ENCODE results near the gene BRCA1.
"Not testable (repeated sequence)": the region's sequence is repeated elsewhere in the genome, so short reads cannot be mapped to it uniquely, and the experiment has no call there.

BRCA1 gene

DNA sequence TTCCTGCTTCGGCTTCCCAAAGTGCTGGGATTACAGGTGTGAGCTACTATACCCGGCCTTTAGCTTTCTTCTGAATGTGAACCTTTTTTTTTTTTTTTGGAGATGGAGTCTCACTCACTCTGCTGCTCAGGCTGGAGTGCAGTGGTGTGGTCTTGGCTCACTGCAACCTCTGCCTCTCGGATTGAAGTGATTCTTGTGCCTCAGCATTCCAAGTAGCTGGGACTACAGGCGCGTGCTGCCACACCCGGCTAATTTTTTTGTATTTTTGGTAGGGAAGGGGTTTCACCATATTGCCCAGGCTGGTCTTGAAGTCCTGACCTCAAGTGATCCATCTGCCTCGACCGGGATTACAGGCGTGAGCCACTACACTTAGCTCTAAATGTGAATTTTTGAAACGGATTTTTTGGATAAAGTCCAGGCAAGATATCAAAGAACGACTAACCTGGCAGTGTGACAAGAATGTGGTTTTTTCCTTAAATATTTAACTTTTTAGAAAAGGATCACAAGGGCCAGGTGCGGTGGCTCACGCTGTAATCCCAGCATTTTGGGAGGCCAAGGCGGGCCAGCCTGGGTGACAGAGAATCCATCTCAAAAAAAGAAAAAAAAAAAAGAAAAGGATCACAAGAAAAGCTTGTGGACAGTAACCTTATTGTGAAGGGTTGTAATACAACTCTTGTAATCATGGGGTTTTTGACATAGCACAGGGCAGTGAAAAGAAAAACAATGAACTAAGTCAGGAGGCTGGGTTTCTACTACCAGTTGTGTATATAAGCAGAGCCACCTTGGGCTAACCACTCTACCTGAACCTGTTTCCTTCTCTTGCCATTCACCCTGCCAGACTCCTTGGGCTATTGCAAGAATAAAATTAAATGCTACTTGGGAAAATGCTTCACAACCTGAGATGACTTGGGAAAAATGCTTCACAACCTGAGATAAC lies 6.2 kb downstream of the BRCA1 start:
- DNase-seq (ENCODE audit: low spot score): no peak
- no peak overlapping the region for H3K4me3 ChIP-seq
- no peak overlapping the region for H3K27ac ChIP-seq
- TF ChIP-seq, protein P1, sequence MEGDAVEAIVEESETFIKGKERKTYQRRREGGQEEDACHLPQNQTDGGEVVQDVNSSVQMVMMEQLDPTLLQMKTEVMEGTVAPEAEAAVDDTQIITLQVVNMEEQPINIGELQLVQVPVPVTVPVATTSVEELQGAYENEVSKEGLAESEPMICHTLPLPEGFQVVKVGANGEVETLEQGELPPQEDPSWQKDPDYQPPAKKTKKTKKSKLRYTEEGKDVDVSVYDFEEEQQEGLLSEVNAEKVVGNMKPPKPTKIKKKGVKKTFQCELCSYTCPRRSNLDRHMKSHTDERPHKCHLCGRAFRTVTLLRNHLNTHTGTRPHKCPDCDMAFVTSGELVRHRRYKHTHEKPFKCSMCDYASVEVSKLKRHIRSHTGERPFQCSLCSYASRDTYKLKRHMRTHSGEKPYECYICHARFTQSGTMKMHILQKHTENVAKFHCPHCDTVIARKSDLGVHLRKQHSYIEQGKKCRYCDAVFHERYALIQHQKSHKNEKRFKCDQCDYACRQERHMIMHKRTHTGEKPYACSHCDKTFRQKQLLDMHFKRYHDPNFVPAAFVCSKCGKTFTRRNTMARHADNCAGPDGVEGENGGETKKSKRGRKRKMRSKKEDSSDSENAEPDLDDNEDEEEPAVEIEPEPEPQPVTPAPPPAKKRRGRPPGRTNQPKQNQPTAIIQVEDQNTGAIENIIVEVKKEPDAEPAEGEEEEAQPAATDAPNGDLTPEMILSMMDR (IDR thresholded peaks at IDR 0.05): no peak

GRCh38 chr17:43114151-43114552 lies 11.0 kb downstream of the BRCA1 start:
- Histone ChIP-seq H3K4me3 (no peak overlapping the region), H3K27ac (no peak overlapping the region)
- TF ChIP-seq, protein P1 (IDR thresholded peaks at IDR 0.05): no peak
- DNase-seq (ENCODE audit: low spot score): no peak

- H3K27ac ChIP-seq: no peak overlapping the region
- TF ChIP-seq, protein P1 (IDR thresholded peaks at IDR 0.05): no peak
- no peak overlapping the region for H3K4me3 ChIP-seq
- no peak for DNase-seq (ENCODE audit: low spot score)
These were observed 18.6 kb downstream of the BRCA1 start for GRCh38 chr17:43106552-43106951.

- no peak for DNase-seq (ENCODE audit: low spot score)
- no peak overlapping the region for H3K4me3 ChIP-seq
- TF ChIP-seq, protein P1 (IDR thresholded peaks at IDR 0.05): no peak
These were observed 20.0 kb downstream of the BRCA1 start for GRCh38 chr17:43105146-43105545.

GRCh38 chr17:43104665-43105064 lies 20.5 kb downstream of the BRCA1 start:
- no peak for DNase-seq (ENCODE audit: low spot score)
- TF ChIP-seq, protein P1 (IDR thresholded peaks at IDR 0.05): no peak

More at GRCh38 chr17:43105146-43105545, 20.0 kb downstream of the BRCA1 start:
- H3K27ac ChIP-seq: no peak overlapping the region

DNA sequence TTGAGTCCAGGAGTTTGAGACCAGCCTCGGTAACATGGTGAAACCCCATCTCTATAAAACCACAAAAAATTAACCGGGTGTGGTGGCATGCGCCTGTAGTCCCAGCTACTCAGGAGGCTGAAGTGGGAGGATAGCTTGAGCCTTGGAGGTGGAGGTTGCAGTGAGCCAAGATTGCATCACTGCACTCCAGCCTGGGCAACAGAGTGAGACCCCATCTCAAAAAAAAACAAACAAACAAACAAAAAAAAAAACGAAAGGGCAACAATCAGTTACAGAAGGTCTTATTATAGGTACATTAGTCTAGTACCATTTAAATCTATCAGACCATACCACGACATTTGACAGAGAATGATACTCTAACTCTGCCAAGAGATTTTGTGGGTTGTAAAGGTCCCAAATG lies 29.8 kb downstream of the BRCA1 start:
- H3K4me3 ChIP-seq; DNase-seq (ENCODE audit: low spot score); H3K27ac ChIP-seq: not testable (repeated sequence)

More at GRCh38 chr17:43104665-43105064, 20.5 kb downstream of the BRCA1 start:
- no peak overlapping the region for H3K27ac ChIP-seq
- H3K4me3 ChIP-seq: no peak overlapping the region

- H3K4me3 ChIP-seq: no peak overlapping the region
- DNase-seq (ENCODE audit: low spot score): no peak
- no peak overlapping the region for H3K27ac ChIP-seq
- TF ChIP-seq, protein P1 (IDR thresholded peaks at IDR 0.05): no peak
These were observed 30.9 kb downstream of the BRCA1 start for GRCh38 chr17:43094129-43094835.

Measured in coronary artery (tissue), 2 donors.